Stimulated activated naive CD4-positive, alpha-beta T cell (primary cell): ENCODE results near the gene ZBTB48.
A peak's percentile ranks its signal among the peaks of the same experiment; 100 is the strongest.

Experiments used
- DNase-seq, 6 experiments: peaks; one replicate each; lab custom pipeline; 2025; lab: John Stamatoyannopoulos, UW

The ZBTB48 gene

GRCh38 chr1:6612641-6613360 lies 33.0 kb downstream of the ZBTB48 start:
- peak in 3 of 6 experiments; percentile 33 to 53 (median 50) for DNase-seq

- peak; percentile 96 to 99 (median 98) for DNase-seq
These were observed 33.7 kb downstream of the ZBTB48 start, which contains the start of gene PHF13 for GRCh38 chr1:6613361-6614018. PHF13 (plus strand) TSS chr1:6613731; CDS start chr1:6614067, 336 bp downstream.

GRCh38 chr1:6614019-6614928 lies 34.5 kb downstream of the ZBTB48 start:
- DNase-seq = peak in 5 of 6 experiments; percentile 18 to 66 (median 19)

- DNase-seq = peak in 3 of 6 experiments; percentile 17 to 40 (median 34)
These were observed 35.4 kb downstream of the ZBTB48 start for GRCh38 chr1:6614929-6615785.

- DNase-seq = no peak
These were observed 39.3 kb downstream of the ZBTB48 start for GRCh38 chr1:6619045-6619444.

- no peak for DNase-seq
These were observed 41.9 kb downstream of the ZBTB48 start for GRCh38 chr1:6621429-6622391.

- DNase-seq = no peak
These were observed 42.8 kb downstream of the ZBTB48 start for GRCh38 chr1:6622396-6623152.

- no peak for DNase-seq
These were observed 43.6 kb downstream of the ZBTB48 start for GRCh38 chr1:6623269-6623965.

GRCh38 chr1:6624710-6625583 lies 45.2 kb downstream of the ZBTB48 start, which contains the start of gene THAP3:
THAP3 (plus strand) TSS chr1:6624868; CDS start chr1:6625219, 351 bp downstream.
- peak; percentile 79 to 90 (median 88) for DNase-seq

GRCh38 chr1:6625584-6626149 lies 45.9 kb downstream of the ZBTB48 start:
- no peak for DNase-seq

- no peak for DNase-seq
These were observed 47.2 kb downstream of the ZBTB48 start for GRCh38 chr1:6627031-6627430.

- DNase-seq = no peak
These were observed 48.2 kb downstream of the ZBTB48 start for GRCh38 chr1:6627841-6628545.

- no peak for DNase-seq
These were observed 49.2 kb downstream of the ZBTB48 start for GRCh38 chr1:6628971-6629479.

GRCh38 chr1:6630027-6630426 lies 50.2 kb downstream of the ZBTB48 start:
- DNase-seq = no peak

- no peak for DNase-seq
These were observed 51.3 kb downstream of the ZBTB48 start for GRCh38 chr1:6631058-6631457.
